ENCODE measurements around the gene RTN4RL1. TPM values are rescaled to one million over a fixed set of nuclear protein-coding genes. Genes with fewer than 3 reads are reported as not detected.

The RTN4RL1 gene
- total and polyA plus RNA-seq, 2 of the 13 experiments (the other 11 are each of a cell fraction or from before 2014, with no cell fraction given): 0.01 TPM; not detected in 1

DNA sequence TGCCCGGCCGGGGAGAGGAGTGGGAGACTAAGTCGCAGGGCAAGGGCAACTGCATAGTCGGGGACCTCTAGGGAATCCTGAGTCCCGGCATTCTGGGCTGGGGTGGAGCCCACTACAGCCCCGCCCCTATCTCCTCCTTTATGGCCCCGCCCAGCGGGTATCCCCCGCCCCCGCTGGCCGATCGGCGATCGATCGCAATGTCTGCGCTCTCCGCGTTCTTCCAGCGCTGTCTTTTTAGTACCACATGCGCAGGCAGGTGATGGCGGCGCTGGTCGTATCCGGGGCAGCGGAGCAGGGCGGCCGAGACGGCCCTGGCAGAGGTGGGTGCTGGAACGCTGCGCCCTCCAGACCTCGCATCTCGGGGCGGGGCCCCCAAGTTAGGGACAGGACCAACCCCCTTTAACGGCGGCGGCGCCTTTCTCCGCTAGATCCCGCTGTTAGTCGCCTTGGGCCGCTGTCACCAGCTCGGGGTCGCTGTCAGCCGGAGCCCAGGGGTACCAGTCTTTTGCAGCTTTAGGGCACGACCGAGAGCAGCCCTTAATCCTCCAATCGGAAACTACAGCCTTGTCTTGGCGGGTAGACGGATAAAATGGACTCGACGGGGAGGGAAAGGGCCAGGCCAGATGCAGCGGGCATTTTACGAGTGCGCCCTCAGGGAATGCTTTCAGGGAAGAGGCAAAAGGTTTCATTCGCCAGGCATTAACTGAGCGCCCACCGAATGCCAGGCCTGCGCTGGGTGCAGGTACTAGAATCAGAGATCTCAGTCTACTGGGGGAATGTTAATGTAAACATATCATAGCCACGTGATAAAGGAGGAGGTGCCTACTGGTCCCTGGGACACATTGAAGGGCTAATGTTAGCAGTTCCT is 5.0 kb upstream of the RTN4RL1 start, which contains the start of gene DPH1 (continued):
- TF ChIP-seq, protein P1, sequence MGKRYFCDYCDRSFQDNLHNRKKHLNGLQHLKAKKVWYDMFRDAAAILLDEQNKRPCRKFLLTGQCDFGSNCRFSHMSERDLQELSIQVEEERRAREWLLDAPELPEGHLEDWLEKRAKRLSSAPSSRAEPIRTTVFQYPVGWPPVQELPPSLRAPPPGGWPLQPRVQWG (CRISPR knock-in tag; IDR thresholded peaks at IDR 0.05; ENCODE audit: borderline replicate concordance, low read depth): no peak
- TF ChIP-seq ZNF670 (CRISPR knock-in tag; IDR thresholded peaks at IDR 0.05; ENCODE audit: borderline replicate concordance) (no peak; the same call in 1 of the 2 replicates), FOXK1 (CRISPR knock-in tag; IDR thresholded peaks at IDR 0.05; ENCODE audit: borderline replicate concordance, low read depth) (peak; percentile 86), CBX2 (IDR thresholded peaks at IDR 0.05; ENCODE audit: low read depth, low read length) (no peak), CBX2 (CRISPR knock-in tag; IDR thresholded peaks at IDR 0.05; ENCODE audit: low read depth) (no peak), FOXM1 (CRISPR knock-in tag; IDR thresholded peaks at IDR 0.05) (no peak), ZFP37 (CRISPR knock-in tag; IDR thresholded peaks at IDR 0.05; ENCODE audit: borderline replicate concordance) (0 out of 2 replicates have a peak, but pooled peaks have one; percentile 52), ZNF883 (CRISPR knock-in tag; IDR thresholded peaks at IDR 0.05; ENCODE audit: not compliant biosample characterization) (peak; percentile 72), SP5 (CRISPR knock-in tag; IDR thresholded peaks at IDR 0.05; ENCODE audit: borderline replicate concordance, low read depth) (peak; percentile 80), SRSF9 (IDR thresholded peaks at IDR 0.05; ENCODE audit: borderline replicate concordance, insufficient read depth, low read depth, low read length, poor library complexity, severe bottlenecking) (no peak), ZNF260 (CRISPR knock-in tag; IDR thresholded peaks at IDR 0.05; ENCODE audit: borderline replicate concordance, low read depth) (no peak), ZKSCAN8 (CRISPR knock-in tag; IDR thresholded peaks at IDR 0.05; ENCODE audit: borderline replicate concordance) (peak; percentile 47; the same call in 1 of the 2 replicates), FOSL2 (CRISPR knock-in tag; IDR thresholded peaks at IDR 0.05) (peak; percentile 56), KLF15 (CRISPR knock-in tag; IDR thresholded peaks at IDR 0.05; ENCODE audit: borderline replicate concordance) (peak; percentile 58; the same call in 1 of the 2 replicates), KAT7 (CRISPR knock-in tag; IDR thresholded peaks at IDR 0.05; ENCODE audit: borderline replicate concordance) (0 out of 2 replicates have a peak, but pooled peaks have one; percentile 81), KMT2A (CRISPR knock-in tag; IDR thresholded peaks at IDR 0.05) (peak; percentile 82), ZNF616 (CRISPR knock-in tag; IDR thresholded peaks at IDR 0.05; ENCODE audit: low read depth) (no peak; the same call in 1 of the 2 replicates), RARG (CRISPR knock-in tag; IDR thresholded peaks at IDR 0.05; ENCODE audit: low read depth) (no peak), KDM4B (CRISPR knock-in tag; IDR thresholded peaks at IDR 0.05) (peak; percentile 59)
- TF ChIP-seq, protein P2, sequence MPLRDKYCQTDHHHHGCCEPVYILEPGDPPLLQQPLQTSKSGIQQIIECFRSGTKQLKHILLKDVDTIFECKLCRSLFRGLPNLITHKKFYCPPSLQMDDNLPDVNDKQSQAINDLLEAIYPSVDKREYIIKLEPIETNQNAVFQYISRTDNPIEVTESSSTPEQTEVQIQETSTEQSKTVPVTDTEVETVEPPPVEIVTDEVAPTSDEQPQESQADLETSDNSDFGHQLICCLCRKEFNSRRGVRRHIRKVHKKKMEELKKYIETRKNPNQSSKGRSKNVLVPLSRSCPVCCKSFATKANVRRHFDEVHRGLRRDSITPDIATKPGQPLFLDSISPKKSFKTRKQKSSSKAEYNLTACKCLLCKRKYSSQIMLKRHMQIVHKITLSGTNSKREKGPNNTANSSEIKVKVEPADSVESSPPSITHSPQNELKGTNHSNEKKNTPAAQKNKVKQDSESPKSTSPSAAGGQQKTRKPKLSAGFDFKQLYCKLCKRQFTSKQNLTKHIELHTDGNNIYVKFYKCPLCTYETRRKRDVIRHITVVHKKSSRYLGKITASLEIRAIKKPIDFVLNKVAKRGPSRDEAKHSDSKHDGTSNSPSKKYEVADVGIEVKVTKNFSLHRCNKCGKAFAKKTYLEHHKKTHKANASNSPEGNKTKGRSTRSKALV (CRISPR knock-in tag; IDR thresholded peaks at IDR 0.05): no peak
- TF ChIP-seq, protein P3, sequence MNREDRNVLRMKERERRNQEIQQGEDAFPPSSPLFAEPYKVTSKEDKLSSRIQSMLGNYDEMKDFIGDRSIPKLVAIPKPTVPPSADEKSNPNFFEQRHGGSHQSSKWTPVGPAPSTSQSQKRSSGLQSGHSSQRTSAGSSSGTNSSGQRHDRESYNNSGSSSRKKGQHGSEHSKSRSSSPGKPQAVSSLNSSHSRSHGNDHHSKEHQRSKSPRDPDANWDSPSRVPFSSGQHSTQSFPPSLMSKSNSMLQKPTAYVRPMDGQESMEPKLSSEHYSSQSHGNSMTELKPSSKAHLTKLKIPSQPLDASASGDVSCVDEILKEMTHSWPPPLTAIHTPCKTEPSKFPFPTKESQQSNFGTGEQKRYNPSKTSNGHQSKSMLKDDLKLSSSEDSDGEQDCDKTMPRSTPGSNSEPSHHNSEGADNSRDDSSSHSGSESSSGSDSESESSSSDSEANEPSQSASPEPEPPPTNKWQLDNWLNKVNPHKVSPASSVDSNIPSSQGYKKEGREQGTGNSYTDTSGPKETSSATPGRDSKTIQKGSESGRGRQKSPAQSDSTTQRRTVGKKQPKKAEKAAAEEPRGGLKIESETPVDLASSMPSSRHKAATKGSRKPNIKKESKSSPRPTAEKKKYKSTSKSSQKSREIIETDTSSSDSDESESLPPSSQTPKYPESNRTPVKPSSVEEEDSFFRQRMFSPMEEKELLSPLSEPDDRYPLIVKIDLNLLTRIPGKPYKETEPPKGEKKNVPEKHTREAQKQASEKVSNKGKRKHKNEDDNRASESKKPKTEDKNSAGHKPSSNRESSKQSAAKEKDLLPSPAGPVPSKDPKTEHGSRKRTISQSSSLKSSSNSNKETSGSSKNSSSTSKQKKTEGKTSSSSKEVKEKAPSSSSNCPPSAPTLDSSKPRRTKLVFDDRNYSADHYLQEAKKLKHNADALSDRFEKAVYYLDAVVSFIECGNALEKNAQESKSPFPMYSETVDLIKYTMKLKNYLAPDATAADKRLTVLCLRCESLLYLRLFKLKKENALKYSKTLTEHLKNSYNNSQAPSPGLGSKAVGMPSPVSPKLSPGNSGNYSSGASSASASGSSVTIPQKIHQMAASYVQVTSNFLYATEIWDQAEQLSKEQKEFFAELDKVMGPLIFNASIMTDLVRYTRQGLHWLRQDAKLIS (CRISPR knock-in tag; IDR thresholded peaks at IDR 0.05): 0 out of 2 replicates have a peak, but pooled peaks have one; percentile 59
- TF ChIP-seq, protein P4, sequence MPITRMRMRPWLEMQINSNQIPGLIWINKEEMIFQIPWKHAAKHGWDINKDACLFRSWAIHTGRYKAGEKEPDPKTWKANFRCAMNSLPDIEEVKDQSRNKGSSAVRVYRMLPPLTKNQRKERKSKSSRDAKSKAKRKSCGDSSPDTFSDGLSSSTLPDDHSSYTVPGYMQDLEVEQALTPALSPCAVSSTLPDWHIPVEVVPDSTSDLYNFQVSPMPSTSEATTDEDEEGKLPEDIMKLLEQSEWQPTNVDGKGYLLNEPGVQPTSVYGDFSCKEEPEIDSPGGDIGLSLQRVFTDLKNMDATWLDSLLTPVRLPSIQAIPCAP (CRISPR knock-in tag; IDR thresholded peaks at IDR 0.05; ENCODE audit: low read depth): no peak

All from HepG2 (cell line).